Activated CD4-positive, alpha-beta T cell treated with anti-CD3 and anti-CD28 coated beads, Interleukin-2, amount 10 ng/mL, durations not matched to agents 24 days and 14 days (primary cell): ENCODE results near the gene AGBL1. TPM values are rescaled to one million over a fixed set of nuclear protein-coding genes. Genes with fewer than 3 reads are reported as not detected.
"Not testable (repeated sequence)": the region's sequence is repeated elsewhere in the genome, so short reads cannot be mapped to it uniquely, and the experiment has no call there.

Source experiments
- DNase-seq: peaks from one replicate; pipeline ENCODE4 v3.0.0; 2022
- H3K27ac Mint-ChIP-seq: one replicate; pipeline ENCODE4 v1.8.0; 2022; ENCODE audit warnings: mild to moderate bottlenecking, mixed read lengths
- H3K27me3 Mint-ChIP-seq: one replicate; pipeline ENCODE4 v1.8.0; 2022; ENCODE audit warnings: mixed read lengths
- H3K36me3 Mint-ChIP-seq: one replicate; pipeline ENCODE4 v1.8.0; 2022; ENCODE audit warnings: low read depth, mild to moderate bottlenecking, mixed read lengths
- H3K4me1 Mint-ChIP-seq: one replicate; pipeline ENCODE4 v1.8.0; 2021; ENCODE audit warnings: mixed read lengths
- H3K4me3 Mint-ChIP-seq: one replicate; pipeline ENCODE4 v1.8.0; 2022; ENCODE audit warnings: mild to moderate bottlenecking, moderate library complexity, mixed read lengths
- H3K9me3 Mint-ChIP-seq: one replicate; pipeline ENCODE4 v1.8.0; 2021; ENCODE audit warnings: mixed read lengths
- intact Hi-C: fragments of 100-400 bp; cut with micrococcal nuclease; formaldehyde crosslinking; loops from one replicate; pipeline ENCODE4 v1.15.1; 2023
- total RNA-seq: library from RNA; stranded (reverse); gene quantifications from 2 replicates; pipeline ENCODE4 v1.2.3, GENCODE V29; 2022

AGBL1 gene
- total RNA-seq, 1 donor from 2014 or later: not detected

- no peaks in the 10 kb centered on the region for H3K9me3 Mint-ChIP-seq
- no peak overlapping the region for H3K27ac Mint-ChIP-seq
- DNase-seq: no peak
- H3K4me1 Mint-ChIP-seq: no peaks in the 10 kb centered on the region
- H3K36me3 Mint-ChIP-seq: no peaks in the 10 kb centered on the region
- H3K4me3 Mint-ChIP-seq: no peak overlapping the region
- H3K27me3 Mint-ChIP-seq: no peaks in the 10 kb centered on the region
- intact Hi-C loops: no loop called here
Measured at GRCh38 chr15:86959254-86959653, 879.6 kb downstream of the AGBL1 start.

GRCh38 chr15:86961669-86962068 lies 882.0 kb downstream of the AGBL1 start:
- DNase-seq: no peak
- Mint-ChIP-seq H3K4me3 (no peak overlapping the region), H3K27me3 (no peaks in the 10 kb centered on the region), H3K36me3 (no peaks in the 10 kb centered on the region), H3K9me3 (no peaks in the 10 kb centered on the region), H3K27ac (no peak overlapping the region), H3K4me1 (no peaks in the 10 kb centered on the region)
- intact Hi-C loops: no loop called here

GRCh38 chr15:86964271-86964670 lies 884.6 kb downstream of the AGBL1 start:
- intact Hi-C loops: no loop called here
- no peaks in the 10 kb centered on the region for H3K4me1 Mint-ChIP-seq

GRCh38 chr15:86968244-86968643 lies 888.6 kb downstream of the AGBL1 start:
- no peak overlapping the region for H3K27ac Mint-ChIP-seq
- intact Hi-C loops: no loop called here
- H3K4me3 Mint-ChIP-seq: no peak overlapping the region
- no peak for DNase-seq
- no peaks in the 10 kb centered on the region for H3K4me1 Mint-ChIP-seq
- no peaks in the 10 kb centered on the region for H3K9me3 Mint-ChIP-seq
- H3K27me3 Mint-ChIP-seq: no peaks in the 10 kb centered on the region
- no peaks in the 10 kb centered on the region for H3K36me3 Mint-ChIP-seq

More at GRCh38 chr15:86964271-86964670, 884.6 kb downstream of the AGBL1 start:
- no peaks in the 10 kb centered on the region for H3K36me3 Mint-ChIP-seq
- no peak overlapping the region for H3K4me3 Mint-ChIP-seq
- H3K9me3 Mint-ChIP-seq: no peaks in the 10 kb centered on the region
- no peaks in the 10 kb centered on the region for H3K27me3 Mint-ChIP-seq
- H3K27ac Mint-ChIP-seq: no peak overlapping the region
- DNase-seq: no peak

- Mint-ChIP-seq H3K36me3 (no peaks in the 10 kb centered on the region), H3K4me3 (no peak overlapping the region), H3K27ac (no peak overlapping the region), H3K4me1 (no peaks in the 10 kb centered on the region), H3K9me3 (no peaks in the 10 kb centered on the region), H3K27me3 (no peaks in the 10 kb centered on the region)
- intact Hi-C loops: no loop called here
- DNase-seq: no peak
Measured at GRCh38 chr15:86969364-86969763, 889.7 kb downstream of the AGBL1 start.

- H3K4me1 Mint-ChIP-seq: no peaks in the 10 kb centered on the region
- H3K27ac Mint-ChIP-seq: no peak overlapping the region
- H3K4me3 Mint-ChIP-seq: no peak overlapping the region
- no peaks in the 10 kb centered on the region for H3K36me3 Mint-ChIP-seq
- H3K9me3 Mint-ChIP-seq: no peaks in the 10 kb centered on the region
- no peak for DNase-seq
- H3K27me3 Mint-ChIP-seq: no peaks in the 10 kb centered on the region
- intact Hi-C loops: no loop called here
Measured at GRCh38 chr15:86973284-86973844, 893.7 kb downstream of the AGBL1 start.

- Mint-ChIP-seq H3K4me1 (no peaks in the 10 kb centered on the region), H3K27ac (no peak overlapping the region), H3K27me3 (no peaks in the 10 kb centered on the region), H3K4me3 (no peak overlapping the region), H3K9me3 (no peaks in the 10 kb centered on the region), H3K36me3 (no peaks in the 10 kb centered on the region)
- intact Hi-C loops: no loop called here
- DNase-seq: no peak
Measured at GRCh38 chr15:86988033-86988432, 908.4 kb downstream of the AGBL1 start.

- Mint-ChIP-seq H3K27me3 (no peaks in the 10 kb centered on the region), H3K4me3 (no peak overlapping the region), H3K4me1 (no peaks in the 10 kb centered on the region), H3K9me3 (no peaks in the 10 kb centered on the region), H3K27ac (no peak overlapping the region), H3K36me3 (no peaks in the 10 kb centered on the region)
- intact Hi-C loops: no loop called here
- DNase-seq: no peak
Measured at GRCh38 chr15:87021751-87022150, 942.1 kb downstream of the AGBL1 start.

GRCh38 chr15:87031540-87032230 lies 952.0 kb downstream of the AGBL1 start:
- intact Hi-C loops: no loop called here
- H3K36me3 Mint-ChIP-seq: no peaks in the 10 kb centered on the region
- no peak for DNase-seq
- H3K4me1 Mint-ChIP-seq: no peaks in the 10 kb centered on the region
- no peak overlapping the region for H3K4me3 Mint-ChIP-seq
- no peaks in the 10 kb centered on the region for H3K27me3 Mint-ChIP-seq
- H3K9me3 Mint-ChIP-seq: no peaks in the 10 kb centered on the region
- H3K27ac Mint-ChIP-seq: no peak overlapping the region

GRCh38 chr15:87032295-87032694 lies 952.6 kb downstream of the AGBL1 start:
- Mint-ChIP-seq H3K4me1 (no peaks in the 10 kb centered on the region), H3K27me3 (no peaks in the 10 kb centered on the region), H3K27ac (no peak overlapping the region), H3K36me3 (no peaks in the 10 kb centered on the region), H3K4me3 (no peak overlapping the region), H3K9me3 (no peaks in the 10 kb centered on the region)
- intact Hi-C loops: no loop called here
- DNase-seq: no peak

- no peaks in the 10 kb centered on the region for H3K4me1 Mint-ChIP-seq
- no peak overlapping the region for H3K27ac Mint-ChIP-seq
- no peak for DNase-seq
- H3K27me3 Mint-ChIP-seq: no peaks in the 10 kb centered on the region
- H3K9me3 Mint-ChIP-seq: no peaks in the 10 kb centered on the region
- no peak overlapping the region for H3K4me3 Mint-ChIP-seq
- no peaks in the 10 kb centered on the region for H3K36me3 Mint-ChIP-seq
- intact Hi-C loops: no loop called here
Measured at GRCh38 chr15:87033056-87033455, 953.4 kb downstream of the AGBL1 start.

GRCh38 chr15:87034886-87035285 lies 955.2 kb downstream of the AGBL1 start:
- Mint-ChIP-seq H3K27ac (no peak overlapping the region), H3K9me3 (no peaks in the 10 kb centered on the region), H3K4me3 (no peak overlapping the region), H3K36me3 (no peaks in the 10 kb centered on the region), H3K27me3 (no peaks in the 10 kb centered on the region), H3K4me1 (no peaks in the 10 kb centered on the region)
- no peak for DNase-seq
- intact Hi-C loops: no loop called here

- H3K27ac Mint-ChIP-seq: no peak overlapping the region
- no peak overlapping the region for H3K4me3 Mint-ChIP-seq
- no peaks in the 10 kb centered on the region for H3K4me1 Mint-ChIP-seq
- H3K27me3 Mint-ChIP-seq: no peaks in the 10 kb centered on the region
- H3K9me3 Mint-ChIP-seq: no peaks in the 10 kb centered on the region
- no peaks in the 10 kb centered on the region for H3K36me3 Mint-ChIP-seq
- no peak for DNase-seq
- intact Hi-C loops: no loop called here
Measured at GRCh38 chr15:87038404-87038803, 958.7 kb downstream of the AGBL1 start.

GRCh38 chr15:87042619-87043018 lies 962.9 kb downstream of the AGBL1 start:
- H3K27ac Mint-ChIP-seq: not testable (repeated sequence)

GRCh38 chr15:87045746-87046145 lies 966.1 kb downstream of the AGBL1 start:
- no peaks in the 10 kb centered on the region for H3K9me3 Mint-ChIP-seq
- H3K27me3 Mint-ChIP-seq: no peaks in the 10 kb centered on the region
- intact Hi-C loops: no loop called here
- DNase-seq: no peak
- no peaks in the 10 kb centered on the region for H3K36me3 Mint-ChIP-seq
- no peaks in the 10 kb centered on the region for H3K4me1 Mint-ChIP-seq
- H3K27ac Mint-ChIP-seq: no peak overlapping the region
- H3K4me3 Mint-ChIP-seq: no peak overlapping the region

More at GRCh38 chr15:87042619-87043018, 962.9 kb downstream of the AGBL1 start:
- H3K36me3 Mint-ChIP-seq, DNase-seq, H3K9me3 Mint-ChIP-seq, intact Hi-C loops, H3K4me1 Mint-ChIP-seq, H3K27me3 Mint-ChIP-seq, H3K4me3 Mint-ChIP-seq: not testable (repeated sequence)
